Pons (tissue), 1 donor: Measurements from ENCODE around the gene ST6GALNAC3.

Experiments
- DNase-seq: peaks from one replicate; pipeline ENCODE4 v3.0.0-alpha.2; 2016; ENCODE audit warnings: low spot score

The ST6GALNAC3 gene

GRCh38 chr1:76433526-76433925, 359.0 kb downstream of the ST6GALNAC3 start:
- no peak for DNase-seq

GRCh38 chr1:76443217-76443616, 368.7 kb downstream of the ST6GALNAC3 start:
- DNase-seq, result no peak

DNA sequence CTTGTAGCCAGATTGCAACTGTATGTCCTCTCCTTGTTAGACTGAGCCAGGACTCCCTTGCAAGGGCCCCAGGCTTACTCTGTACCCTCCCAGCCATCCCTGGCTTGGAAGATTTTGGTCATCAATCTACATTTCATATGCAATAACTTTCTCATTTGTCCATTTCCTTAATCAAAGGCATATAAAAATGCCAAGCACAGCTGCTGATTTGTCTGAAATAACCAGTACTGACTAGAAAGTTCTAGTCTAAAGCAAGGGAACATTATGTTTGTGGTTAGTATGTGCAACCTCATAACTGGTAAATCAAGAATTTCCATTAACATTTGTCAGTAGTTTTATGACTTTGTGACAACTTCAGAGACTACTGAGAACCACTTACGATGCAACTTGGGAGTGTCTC, 370.2 kb downstream of the ST6GALNAC3 start:
- DNase-seq, result no peak

- no peak for DNase-seq
Measured at GRCh38 chr1:76450229-76450628, 375.7 kb downstream of the ST6GALNAC3 start.

GRCh38 chr1:76463278-76463677, 388.7 kb downstream of the ST6GALNAC3 start:
- DNase-seq, result no peak

- no peak for DNase-seq
Measured at GRCh38 chr1:76463849-76464248, 389.3 kb downstream of the ST6GALNAC3 start.

DNA sequence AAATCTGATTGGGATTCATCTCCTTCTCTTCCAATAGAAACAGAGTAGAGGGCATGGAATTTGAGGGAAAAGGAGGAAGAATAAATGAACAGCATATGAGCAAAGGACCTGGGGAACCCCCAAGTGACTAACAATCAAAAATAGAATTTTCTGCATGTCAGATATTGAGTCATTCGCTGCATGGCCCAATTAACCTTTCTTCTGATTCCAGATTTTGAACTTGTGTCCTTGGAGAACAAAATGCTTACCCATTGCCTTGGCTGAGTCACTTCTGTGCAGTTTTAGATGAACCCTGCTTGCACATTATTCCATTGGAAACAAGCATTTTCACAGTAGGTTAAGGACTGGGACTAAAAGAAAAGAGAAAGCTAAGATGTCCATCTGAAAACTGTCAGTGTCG, 390.5 kb downstream of the ST6GALNAC3 start:
- no peak for DNase-seq

DNA sequence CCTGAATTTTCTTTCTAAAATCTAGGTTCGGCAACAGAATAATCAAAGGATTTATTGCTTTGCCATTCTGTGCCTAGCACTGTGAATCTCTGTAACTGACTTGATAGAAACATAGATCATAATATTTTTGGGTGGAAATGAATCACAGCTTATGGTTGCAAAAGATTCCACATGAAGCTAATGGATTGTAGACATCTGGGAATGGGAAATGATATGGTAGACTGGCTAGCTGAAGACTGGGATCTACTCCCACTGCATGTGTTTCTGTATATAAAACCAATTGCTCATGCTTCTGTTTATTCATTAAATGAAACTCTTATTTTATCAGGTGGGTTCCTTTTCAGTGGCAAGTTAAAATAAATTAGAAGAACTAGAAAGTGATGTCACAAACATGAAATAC, 395.6 kb downstream of the ST6GALNAC3 start:
- no peak for DNase-seq

DNA sequence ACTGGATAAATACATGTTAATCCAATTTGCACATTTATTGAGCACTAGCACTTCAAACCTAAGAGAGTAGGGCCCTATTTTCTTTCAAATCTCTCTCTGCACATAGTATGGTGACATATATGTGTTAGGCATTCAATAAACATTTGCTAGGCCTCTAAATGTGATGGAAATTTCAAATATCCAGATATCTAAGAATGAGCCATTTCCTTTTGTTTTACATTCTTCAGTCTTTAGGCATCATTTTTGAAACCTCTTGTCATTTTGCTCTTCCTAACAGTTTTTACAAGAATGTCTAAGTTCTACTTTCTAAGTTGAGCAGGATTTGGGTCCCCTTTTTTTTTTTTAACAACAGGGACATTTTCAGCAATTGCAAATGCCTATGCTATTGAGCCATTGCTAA, 397.0 kb downstream of the ST6GALNAC3 start:
- no peak for DNase-seq

GRCh38 chr1:76473591-76473990, 399.0 kb downstream of the ST6GALNAC3 start:
- no peak for DNase-seq

DNA sequence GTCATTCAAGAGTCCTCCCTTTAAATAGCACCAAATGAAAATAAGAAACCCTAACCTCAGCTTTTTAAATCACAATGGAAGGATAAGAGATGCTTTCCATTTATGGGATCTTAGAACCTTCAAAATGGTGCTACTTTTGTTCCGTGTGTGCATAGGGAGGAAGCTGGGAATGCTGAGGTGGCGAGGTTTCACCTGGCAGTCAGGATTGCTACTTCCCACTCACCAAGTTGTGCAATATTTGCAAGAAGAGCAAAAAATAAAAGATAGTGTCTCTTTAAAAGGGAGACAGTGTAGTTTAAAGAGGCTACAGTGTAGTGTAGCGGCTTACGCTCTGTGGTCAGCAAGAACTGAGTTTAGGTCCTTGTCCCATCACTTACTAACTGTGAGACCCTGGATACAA, 400.4 kb downstream of the ST6GALNAC3 start:
- DNase-seq, result no peak

GRCh38 chr1:76477156-76477555, 402.6 kb downstream of the ST6GALNAC3 start:
- no peak for DNase-seq

- no peak for DNase-seq
Measured at GRCh38 chr1:76480827-76481226, 406.3 kb downstream of the ST6GALNAC3 start.

DNA sequence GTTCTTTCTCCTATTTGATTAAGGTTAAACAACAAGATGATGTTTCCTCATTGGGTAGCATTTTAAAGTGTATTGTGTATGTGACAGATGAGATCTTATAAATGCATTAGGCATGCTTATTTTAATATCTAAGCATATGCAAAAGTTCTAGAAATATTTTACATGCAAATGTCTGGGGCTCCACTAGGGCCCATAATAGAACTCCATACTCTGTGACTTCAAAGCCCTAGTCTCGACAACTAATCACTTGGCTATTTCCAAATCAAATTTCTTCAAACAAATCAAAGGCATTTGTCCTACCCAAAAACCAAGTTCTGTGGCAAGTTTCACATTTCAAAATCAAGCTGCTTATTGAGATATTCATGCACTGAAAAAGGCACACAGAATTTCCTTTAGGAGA, 407.1 kb downstream of the ST6GALNAC3 start:
- DNase-seq, result no peak

DNA sequence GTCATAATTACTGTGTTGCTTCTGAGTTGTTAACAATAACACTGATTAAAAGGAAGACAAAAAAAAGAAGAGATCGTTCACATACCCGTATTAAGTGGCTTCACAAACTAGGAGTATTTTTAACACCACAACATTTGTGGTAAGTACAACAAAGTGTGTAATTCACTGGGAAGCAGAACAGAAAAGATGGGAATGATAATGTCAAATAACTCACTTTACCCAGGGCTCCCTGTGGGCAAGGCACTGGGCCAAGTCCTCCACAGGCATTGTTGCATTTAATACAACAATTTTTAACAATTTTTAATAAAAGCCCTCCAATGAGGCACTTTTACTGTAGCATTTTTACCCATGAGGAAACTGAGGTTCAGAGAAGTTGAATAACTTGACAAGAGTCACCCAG, 407.7 kb downstream of the ST6GALNAC3 start:
- DNase-seq, result no peak

DNA sequence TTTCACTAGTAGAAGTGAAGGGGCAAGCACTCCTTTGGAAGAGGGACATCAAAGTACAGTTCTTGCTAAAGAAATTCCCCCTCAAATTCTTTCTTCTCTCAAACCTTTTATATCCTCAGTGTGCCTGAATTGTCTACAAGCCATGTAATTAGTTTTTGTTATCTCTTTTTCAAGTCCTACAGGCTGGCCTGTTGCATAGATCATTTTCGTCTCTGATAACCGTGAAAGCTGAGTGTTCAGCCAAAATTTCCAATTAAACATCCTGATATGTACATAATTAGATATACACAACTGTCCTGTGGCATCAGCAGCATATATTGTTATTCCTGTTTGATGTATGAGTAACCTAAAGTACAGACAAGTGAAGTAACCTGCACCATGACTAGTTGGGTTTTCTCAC, 417.2 kb downstream of the ST6GALNAC3 start:
- no peak for DNase-seq

DNA sequence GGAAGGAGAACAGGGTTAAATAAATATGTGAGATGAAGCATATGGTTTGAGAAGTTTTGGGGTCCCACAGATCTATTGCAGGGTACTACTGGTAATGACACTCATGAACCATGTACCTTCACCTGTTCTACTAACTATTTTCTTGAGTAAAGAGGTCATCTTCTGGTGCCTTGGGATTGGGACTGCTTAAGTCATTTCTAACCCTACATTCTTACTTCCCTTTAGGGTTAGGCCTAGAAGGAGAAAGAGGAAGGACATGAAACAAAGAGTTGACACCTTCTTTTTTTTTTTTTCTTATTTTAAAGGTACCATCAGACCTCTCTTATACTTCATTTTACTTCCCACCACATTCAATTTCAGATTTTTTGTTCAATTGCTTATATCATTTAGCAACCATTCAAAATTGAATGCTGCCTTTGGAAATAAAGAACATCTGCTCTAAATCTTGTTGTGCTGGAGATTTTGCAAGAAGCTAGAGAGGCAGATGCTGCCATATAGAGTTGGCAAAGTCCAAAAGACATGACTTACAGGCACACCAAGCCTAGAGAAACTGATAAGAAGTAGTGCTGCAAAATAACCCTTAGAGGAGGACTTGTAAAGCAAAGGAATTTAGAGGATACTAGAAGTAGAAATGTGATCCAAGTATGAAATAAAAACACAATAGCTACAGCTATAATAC, 418.3 kb downstream of the ST6GALNAC3 start:
- no peak for DNase-seq

GRCh38 chr1:76494807-76495206, 420.3 kb downstream of the ST6GALNAC3 start:
- no peak for DNase-seq

GRCh38 chr1:76496871-76497270, 422.3 kb downstream of the ST6GALNAC3 start:
- no peak for DNase-seq

DNA sequence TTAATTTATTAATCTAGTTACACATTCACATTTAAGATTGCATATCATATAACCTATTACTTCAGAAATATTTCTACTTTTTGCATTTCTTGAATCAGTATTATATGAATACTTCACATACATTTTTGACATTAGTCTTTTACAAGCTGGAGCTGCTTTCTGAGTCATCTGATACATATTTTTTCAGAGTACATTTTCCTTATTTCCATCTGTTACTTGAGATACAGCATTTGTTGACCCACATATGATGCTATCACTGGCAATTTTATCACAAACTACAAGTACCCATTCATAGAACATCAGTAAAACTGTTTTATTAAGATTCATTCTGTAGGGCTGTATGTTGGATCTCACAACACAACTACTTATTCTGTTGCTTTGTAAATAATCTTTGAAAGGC, 425.6 kb downstream of the ST6GALNAC3 start:
- no peak for DNase-seq

DNA sequence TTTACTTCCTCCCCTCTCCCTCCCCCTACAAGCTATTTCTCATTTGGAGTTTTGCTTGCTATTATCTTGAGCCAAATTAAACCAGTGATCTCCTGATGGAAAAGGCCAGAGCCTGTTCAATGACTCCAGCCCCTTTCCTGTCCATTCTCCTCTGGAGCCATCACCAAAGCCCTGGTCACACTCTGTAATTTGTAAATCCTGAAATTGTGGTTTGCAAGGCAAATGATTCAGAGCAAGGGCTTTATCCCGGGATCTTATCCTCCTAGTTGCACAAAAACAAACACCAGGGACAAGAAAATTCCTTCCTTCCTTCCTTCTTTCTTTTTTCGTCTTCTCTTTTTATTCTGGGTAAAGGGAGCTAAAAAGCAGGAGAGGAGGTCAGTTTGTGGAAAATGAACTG, 426.6 kb downstream of the ST6GALNAC3 start:
- DNase-seq, result no peak

DNA sequence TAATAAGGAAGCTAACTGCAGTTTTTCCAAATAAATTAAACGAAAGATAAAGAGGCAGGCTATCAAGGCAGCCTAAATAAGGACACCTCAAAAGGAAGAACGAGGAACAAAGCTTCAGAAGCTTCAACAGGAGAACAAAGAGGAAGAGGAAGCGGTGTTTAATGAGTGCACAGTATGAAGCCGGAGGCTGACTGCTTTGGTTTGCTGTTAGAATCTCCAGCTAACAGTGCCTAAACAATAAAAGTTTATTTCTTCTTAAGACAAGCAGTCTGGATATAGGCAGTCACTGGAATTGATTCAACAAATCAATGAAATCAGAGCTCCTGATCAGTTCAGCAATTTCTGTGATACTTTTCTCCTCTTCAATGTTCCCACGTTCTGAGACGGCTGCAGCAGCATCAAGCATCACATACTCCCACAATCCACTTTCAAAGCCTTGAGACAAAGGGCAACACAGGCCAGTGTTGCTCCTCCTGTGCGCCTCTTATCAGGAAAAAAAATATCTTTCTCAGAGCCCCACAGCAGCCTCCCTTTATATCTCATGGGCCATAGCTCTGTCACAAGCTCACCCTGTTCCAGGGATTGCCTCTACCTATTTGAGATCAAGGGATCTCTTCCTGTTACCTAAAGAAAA, 427.2 kb downstream of the ST6GALNAC3 start:
- DNase-seq, result peak; percentile 25

DNA sequence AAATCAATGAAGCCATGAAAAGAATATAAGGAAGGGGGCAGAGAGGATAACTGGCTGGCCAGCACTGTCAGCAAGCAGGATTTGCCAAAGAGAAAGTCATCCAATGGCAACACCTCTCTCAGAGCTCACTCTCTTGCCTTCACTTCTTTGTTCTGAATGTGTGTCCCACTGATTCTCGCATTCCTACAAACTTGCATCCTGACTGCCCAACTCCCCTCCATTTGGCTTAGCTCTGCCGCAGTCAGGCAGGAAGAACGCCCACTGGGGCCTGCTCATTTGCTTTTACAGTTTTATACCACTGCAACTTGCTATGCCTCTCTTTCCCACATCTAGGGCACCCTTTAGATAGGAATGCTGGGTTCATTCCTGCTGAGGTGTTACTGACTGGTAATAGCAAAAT, 428.6 kb downstream of the ST6GALNAC3 start:
- DNase-seq, result no peak

GRCh38 chr1:76503736-76504135, 429.2 kb downstream of the ST6GALNAC3 start:
- no peak for DNase-seq
